GM12874 (cell line): ENCODE results near the gene KRTAP10-9.

ENCODE experiments used
- CTCF ChIP-seq: IDR thresholded peaks from 2 replicates; pipeline ENCODE4 v1.5.1; 2011; ENCODE audit warnings: low read depth, mild to moderate bottlenecking, control low read depth, low read length, moderate library complexity; ENCODE audit not compliant: insufficient read depth

Gene KRTAP10-9

GRCh38 chr21:44666401-44667320 is 39.8 kb downstream of the KRTAP10-9 start, which contains the start of gene KRTAP12-2:
Gene KRTAP12-2, minus strand, starts transcription at chr21:44666927. Its CDS starts 41 bp downstream, at chr21:44666886.
- no peak for TF ChIP-seq CTCF

GRCh38 chr21:44667612-44668011 is 40.7 kb downstream of the KRTAP10-9 start:
- TF ChIP-seq CTCF, result no peak

GRCh38 chr21:44670642-44671432 is 43.9 kb downstream of the KRTAP10-9 start:
- TF ChIP-seq CTCF, result no peak

GRCh38 chr21:44671911-44672310 is 45.0 kb downstream of the KRTAP10-9 start:
- no peak for TF ChIP-seq CTCF

- no peak for TF ChIP-seq CTCF
Measured at GRCh38 chr21:44677881-44678280, 51.0 kb downstream of the KRTAP10-9 start.
